Measurements from ENCODE around the gene CLDN19. TPM values are rescaled to one million over a fixed set of nuclear protein-coding genes. Genes with fewer than 3 reads are reported as not detected.
"Not testable (repeated sequence)": the region's sequence is repeated elsewhere in the genome, so short reads cannot be mapped to it uniquely, and the experiment has no call there.

Gene CLDN19
- total RNA-seq, 1 donor from 2014 or later = not detected

DNA sequence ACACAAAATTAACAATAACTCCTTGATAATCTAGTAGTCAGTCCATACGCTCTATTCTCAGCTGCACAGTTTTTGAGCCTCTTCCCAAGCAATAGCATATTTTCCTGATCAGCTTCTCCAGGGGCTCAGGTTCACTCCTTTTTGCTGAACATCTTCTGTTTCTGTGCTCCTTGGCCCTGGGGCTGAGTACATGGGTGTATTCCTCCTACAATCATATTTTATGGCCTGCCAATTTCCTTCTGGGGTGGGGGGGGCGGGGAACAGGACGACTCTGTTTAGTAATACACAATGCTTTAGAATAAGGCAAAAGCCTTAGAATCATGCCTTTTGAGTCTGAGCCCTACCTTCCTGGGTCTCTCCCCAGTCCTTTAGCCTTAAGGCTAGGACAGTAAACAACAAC is 8.5 kb downstream of the CLDN19 start:
- Mint-ChIP-seq H3K27me3 (ENCODE audit: low read depth) (no peaks in the 10 kb centered on the region), H3K27ac (ENCODE audit: unreplicated experiment) (no peak overlapping the region), H3K36me3 (ENCODE audit: low read depth) (no peaks in the 10 kb centered on the region), H3K4me1 (ENCODE audit: low read depth) (no peaks in the 10 kb centered on the region), H3K4me3 (ENCODE audit: unreplicated experiment) (no peak overlapping the region), H3K9me3 (ENCODE audit: low read depth) (no peaks in the 10 kb centered on the region)
- no peak for DNase-seq (ENCODE audit: low spot score)
- TF ChIP-seq, protein P1, sequence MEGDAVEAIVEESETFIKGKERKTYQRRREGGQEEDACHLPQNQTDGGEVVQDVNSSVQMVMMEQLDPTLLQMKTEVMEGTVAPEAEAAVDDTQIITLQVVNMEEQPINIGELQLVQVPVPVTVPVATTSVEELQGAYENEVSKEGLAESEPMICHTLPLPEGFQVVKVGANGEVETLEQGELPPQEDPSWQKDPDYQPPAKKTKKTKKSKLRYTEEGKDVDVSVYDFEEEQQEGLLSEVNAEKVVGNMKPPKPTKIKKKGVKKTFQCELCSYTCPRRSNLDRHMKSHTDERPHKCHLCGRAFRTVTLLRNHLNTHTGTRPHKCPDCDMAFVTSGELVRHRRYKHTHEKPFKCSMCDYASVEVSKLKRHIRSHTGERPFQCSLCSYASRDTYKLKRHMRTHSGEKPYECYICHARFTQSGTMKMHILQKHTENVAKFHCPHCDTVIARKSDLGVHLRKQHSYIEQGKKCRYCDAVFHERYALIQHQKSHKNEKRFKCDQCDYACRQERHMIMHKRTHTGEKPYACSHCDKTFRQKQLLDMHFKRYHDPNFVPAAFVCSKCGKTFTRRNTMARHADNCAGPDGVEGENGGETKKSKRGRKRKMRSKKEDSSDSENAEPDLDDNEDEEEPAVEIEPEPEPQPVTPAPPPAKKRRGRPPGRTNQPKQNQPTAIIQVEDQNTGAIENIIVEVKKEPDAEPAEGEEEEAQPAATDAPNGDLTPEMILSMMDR (IDR thresholded peaks at IDR 0.05) = no peak

DNA sequence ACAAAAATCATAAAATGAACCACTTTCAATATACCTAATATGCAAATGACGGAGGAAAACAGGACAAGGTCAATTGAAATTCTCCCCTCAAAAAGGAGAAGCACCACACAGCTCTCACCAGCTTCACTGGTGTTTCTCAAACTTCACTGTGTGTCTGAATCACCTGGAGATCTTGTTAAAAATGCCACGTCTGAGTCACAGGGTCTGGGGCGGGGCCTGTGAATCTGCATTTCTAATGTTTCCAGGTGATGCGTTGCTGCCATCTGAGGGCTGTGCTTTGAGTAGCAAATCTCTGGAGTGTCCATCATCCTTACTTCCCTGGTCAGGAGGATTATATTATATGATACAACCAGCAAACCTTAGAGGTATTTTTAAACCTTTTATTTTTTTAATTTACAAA is 9.0 kb downstream of the CLDN19 start:
- Mint-ChIP-seq H3K9me3 (ENCODE audit: low read depth) (no peaks in the 10 kb centered on the region), H3K36me3 (ENCODE audit: low read depth) (no peaks in the 10 kb centered on the region)

DNA sequence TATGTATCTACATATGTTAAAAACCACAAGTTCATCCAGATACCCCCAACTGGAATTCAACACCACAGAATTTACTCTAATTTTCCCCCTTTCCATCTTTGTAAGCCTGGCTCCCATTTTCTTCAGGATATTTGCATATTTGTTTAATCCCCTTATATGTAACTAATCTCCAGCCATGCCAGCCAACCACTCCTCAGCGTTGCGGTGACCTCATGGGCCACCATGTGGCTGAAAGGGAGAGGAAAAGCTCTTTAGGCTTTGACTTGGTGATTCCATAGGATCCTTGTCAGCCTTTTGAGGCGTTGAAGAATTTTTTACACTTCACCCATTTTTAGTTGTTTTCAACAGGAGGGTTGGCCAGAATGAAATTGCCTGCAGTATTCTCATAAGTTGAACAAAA is 10.0 kb downstream of the CLDN19 start:
- H3K27ac Mint-ChIP-seq (ENCODE audit: unreplicated experiment) = no peak overlapping the region
- no peaks in the 10 kb centered on the region for H3K36me3 Mint-ChIP-seq (ENCODE audit: low read depth)
- no peaks in the 10 kb centered on the region for H3K9me3 Mint-ChIP-seq (ENCODE audit: low read depth)
- no peaks in the 10 kb centered on the region for H3K4me1 Mint-ChIP-seq (ENCODE audit: low read depth)
- DNase-seq (ENCODE audit: low spot score) = no peak
- TF ChIP-seq, protein P1 (IDR thresholded peaks at IDR 0.05) = no peak
- no peak overlapping the region for H3K4me3 Mint-ChIP-seq (ENCODE audit: unreplicated experiment)
- H3K27me3 Mint-ChIP-seq (ENCODE audit: low read depth) = no peaks in the 10 kb centered on the region

More for the DNA sequence above, 9.0 kb downstream of the CLDN19 start:
- no peak for DNase-seq (ENCODE audit: low spot score)
- Mint-ChIP-seq H3K4me3 (ENCODE audit: unreplicated experiment) (no peak overlapping the region), H3K27ac (ENCODE audit: unreplicated experiment) (no peak overlapping the region), H3K27me3 (ENCODE audit: low read depth) (no peaks in the 10 kb centered on the region), H3K4me1 (ENCODE audit: low read depth) (no peaks in the 10 kb centered on the region)
- TF ChIP-seq, protein P1 (IDR thresholded peaks at IDR 0.05) = no peak

DNA sequence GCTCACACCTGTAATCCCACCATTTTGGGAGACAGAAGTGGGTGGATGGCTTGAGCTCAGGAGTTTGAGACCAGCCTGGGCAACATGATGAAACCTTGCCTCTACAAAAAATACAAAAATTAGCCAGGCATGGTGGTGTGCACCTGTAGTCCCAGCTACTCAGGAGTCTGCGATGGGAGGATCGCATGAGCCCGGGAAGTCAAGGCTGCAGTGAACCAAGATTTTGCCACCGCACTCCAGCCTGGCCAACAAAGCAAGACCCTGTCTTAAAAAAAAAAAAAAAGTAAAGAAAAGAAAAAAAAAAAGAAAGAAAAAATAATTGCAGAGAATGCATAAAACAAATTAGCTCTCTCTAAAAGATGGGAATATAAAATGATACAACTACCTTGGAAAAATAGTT is 14.2 kb downstream of the CLDN19 start:
- not testable (repeated sequence) for H3K4me1 Mint-ChIP-seq (ENCODE audit: low read depth); H3K4me3 Mint-ChIP-seq (ENCODE audit: unreplicated experiment); H3K9me3 Mint-ChIP-seq (ENCODE audit: low read depth); H3K27ac Mint-ChIP-seq (ENCODE audit: unreplicated experiment); H3K36me3 Mint-ChIP-seq (ENCODE audit: low read depth); DNase-seq (ENCODE audit: low spot score); H3K27me3 Mint-ChIP-seq (ENCODE audit: low read depth)

DNA sequence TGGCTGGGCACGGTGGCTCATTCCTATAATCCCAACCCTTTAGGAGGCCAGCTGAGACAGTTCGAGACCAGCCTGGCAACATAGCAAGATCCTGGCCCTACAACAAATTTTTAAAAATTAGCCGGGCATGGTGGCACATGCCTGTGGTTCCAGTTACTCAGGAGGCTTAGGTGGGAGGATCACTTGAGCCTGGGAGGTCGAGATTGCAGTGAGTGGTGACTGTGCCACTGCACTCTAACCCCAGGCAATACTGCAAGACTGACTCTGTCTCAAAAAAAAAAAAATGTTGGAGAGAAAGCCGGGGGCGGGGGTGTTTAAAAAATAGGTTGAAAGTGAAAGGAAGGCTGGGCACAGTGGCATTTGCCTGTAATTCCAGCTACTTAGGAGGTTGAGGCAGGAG is 16.5 kb downstream of the CLDN19 start:
- Mint-ChIP-seq H3K4me3 (ENCODE audit: unreplicated experiment) (no peak overlapping the region), H3K27me3 (ENCODE audit: low read depth) (no peaks in the 10 kb centered on the region), H3K4me1 (ENCODE audit: low read depth) (peaks cover 3% of the 10 kb centered on the region), H3K36me3 (ENCODE audit: low read depth) (peaks cover 3% of the 10 kb centered on the region), H3K9me3 (ENCODE audit: low read depth) (peaks cover 3% of the 10 kb centered on the region), H3K27ac (ENCODE audit: unreplicated experiment) (no peak overlapping the region)
- TF ChIP-seq, protein P1 (IDR thresholded peaks at IDR 0.05) = no peak
- DNase-seq (ENCODE audit: low spot score) = no peak

DNA sequence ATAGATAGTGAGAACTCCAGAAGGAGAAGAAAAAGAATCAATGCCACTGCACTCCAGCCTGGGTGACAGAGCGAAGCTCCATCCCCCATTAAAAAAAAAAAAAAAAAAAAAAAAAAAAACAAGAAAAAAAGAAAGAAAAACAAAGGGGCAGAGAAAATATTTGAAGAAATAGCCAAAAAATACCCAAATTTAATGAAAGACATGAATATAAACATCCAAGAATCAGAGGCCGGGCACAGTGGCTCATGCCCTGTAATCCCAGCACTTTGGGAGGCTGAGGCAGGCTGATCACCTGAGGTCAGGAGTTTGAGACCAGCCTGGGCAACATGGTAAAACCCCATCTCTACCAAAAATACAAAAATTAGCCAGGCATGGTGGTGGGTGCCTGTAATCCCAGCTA is 17.6 kb downstream of the CLDN19 start:
- DNase-seq (ENCODE audit: low spot score); H3K9me3 Mint-ChIP-seq (ENCODE audit: low read depth); H3K27ac Mint-ChIP-seq (ENCODE audit: unreplicated experiment); H3K27me3 Mint-ChIP-seq (ENCODE audit: low read depth); H3K4me1 Mint-ChIP-seq (ENCODE audit: low read depth); H3K36me3 Mint-ChIP-seq (ENCODE audit: low read depth); H3K4me3 Mint-ChIP-seq (ENCODE audit: unreplicated experiment): not testable (repeated sequence)

All from chondrocyte (in vitro differentiated cells).